HG03571 (cell line): ENCODE results near the gene USP48.
"Not testable (repeated sequence)": the region's sequence is repeated elsewhere in the genome, so short reads cannot be mapped to it uniquely, and the experiment has no call there.

ENCODE experiments used
- ATAC-seq: cut with Tn5 transposase; IDR thresholded peaks from one replicate; pipeline ENCODE4 v1.9.1; 2021; ENCODE audit not compliant: unreplicated experiment

The USP48 gene

DNA sequence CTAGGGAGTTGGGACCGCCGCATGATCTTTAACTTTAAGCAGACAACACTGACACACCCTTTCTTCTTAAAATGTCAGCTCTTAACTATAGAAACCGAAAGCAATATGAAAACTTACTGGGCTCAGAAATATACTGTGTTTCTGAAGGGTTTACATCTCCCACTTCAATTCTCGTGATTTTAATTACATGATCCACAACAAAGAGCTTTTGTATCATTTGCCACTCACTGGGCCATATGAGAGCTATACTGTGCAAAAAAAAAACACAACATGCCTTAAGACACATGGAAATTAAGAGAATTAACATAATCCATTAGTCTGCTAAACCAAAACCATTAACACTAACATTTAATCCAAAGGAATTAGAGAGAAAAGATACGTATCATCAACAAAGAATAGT lies 78.8 kb downstream of the USP48 start:
- no peak for ATAC-seq

DNA sequence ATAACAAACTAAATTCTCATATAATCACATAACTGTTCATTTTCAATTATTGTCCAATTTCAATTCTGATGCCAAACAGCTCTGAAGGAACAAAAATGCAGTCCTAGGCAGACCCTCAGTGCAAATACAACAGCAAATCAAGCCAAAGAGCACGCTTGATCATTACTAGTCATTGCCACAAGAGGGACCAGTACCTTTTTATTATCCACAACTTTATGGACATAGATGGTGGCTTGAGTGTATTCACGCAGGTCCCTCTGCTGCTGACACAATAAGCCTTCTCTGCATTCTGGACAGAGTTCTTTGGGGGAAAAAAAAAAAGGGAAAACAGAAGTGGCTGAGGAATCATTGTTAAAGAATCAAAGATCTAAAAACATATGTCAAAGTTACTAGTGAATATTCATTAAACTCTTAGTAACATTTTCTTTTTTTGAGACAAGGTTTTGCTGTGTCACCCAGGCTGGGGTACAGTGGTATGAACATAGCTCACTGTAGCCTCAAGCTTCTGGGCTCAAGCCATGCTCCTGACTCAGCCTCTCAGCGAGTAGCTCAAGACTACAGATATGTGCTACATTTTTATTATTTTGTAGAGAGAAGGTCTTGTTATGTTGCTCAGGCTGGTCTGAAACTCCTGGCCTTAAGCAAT lies 79.5 kb downstream of the USP48 start:
- ATAC-seq, result no peak

DNA sequence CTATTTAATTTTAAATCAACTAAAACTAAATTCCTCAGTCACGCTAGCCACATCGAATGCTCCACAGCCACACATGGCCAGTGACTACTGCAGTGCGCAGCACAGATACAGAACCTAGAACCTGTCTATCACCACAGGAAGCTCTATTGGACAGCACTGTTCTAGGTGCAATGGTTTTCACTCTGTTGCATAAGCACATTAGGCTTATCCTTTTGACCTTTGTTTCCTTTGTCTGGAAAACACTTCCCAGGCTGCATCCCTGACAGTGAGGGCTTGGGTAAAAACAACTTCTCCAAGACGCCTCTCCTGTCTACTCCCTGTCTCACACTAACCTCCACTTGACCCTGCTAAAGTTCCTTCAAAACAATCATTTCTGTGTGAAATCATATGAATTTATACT lies 80.2 kb downstream of the USP48 start:
- ATAC-seq, result no peak

DNA sequence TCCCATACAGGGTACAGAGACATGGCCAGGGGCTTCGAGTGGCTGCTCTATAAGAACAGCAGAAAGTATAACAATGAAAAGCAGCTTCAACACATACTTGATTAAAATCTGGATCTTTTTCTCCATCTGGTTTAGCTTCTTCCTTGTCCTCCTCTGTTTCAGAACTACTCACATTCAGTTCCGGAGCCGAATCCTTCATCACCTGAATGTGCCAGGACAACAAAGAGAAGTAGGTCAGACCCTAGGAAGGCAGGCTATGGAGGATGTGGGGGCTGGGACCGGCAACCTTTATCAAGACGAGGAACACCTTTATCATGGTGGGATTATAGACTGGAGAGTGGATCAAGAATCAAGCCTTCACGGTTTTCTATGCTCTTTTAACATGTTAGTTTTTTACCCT lies 81.5 kb downstream of the USP48 start:
- ATAC-seq, result no peak

DNA sequence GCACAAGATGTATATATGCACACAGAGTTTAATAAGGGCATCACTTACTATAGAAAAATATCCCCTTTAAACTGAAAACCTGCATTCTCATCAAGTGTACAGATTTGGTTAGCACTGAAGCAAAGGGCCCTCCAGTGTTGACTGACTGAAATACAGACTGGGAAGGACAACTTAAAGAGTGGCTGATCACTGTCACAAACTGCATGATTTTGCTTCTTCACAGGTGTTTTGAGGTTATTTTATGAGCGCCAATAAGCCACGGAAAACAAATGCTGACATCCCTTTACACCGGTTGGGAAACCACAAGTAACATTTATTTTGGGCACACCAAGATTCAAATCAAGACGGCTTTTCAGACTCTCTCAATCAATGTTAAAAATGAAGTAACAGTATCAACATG lies 82.9 kb downstream of the USP48 start:
- no peak for ATAC-seq

DNA sequence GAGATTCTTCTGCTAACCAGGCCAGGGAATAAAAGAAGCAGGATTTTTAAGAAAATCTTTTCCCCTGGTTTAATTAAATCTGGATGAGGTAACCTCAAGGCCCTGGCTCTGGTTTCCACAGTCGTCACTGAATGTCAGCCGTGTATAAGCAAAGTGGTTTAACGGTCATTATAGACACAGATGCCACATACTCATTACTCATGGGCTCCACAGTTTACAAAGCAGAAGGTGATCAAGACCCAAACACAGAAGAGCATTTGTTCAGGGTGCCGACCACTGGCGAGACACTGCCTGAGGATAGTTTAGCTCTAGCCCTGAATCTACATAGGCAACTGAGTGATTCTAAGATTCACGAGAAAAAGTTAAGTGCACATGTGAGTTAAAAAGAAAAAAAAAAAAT lies 86.0 kb downstream of the USP48 start:
- ATAC-seq, result no peak

DNA sequence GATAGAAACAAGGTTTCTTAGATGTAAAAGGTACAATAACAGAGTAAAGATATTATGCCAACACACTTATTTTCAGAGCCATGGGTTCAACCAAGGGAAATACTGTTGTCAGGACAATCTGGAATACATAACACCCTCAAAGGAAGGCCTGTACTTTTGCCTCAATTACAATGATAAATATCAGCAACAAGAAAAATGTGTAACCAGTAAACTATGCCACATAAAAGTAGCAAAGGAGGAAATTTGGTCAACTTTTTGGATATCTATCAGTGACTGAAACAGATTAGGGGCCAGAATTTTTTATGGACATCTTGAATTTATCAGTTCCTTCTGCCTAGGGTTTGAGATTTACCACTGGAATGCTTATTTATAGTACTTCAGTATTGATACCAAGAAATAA lies 89.2 kb downstream of the USP48 start:
- ATAC-seq, result no peak

DNA sequence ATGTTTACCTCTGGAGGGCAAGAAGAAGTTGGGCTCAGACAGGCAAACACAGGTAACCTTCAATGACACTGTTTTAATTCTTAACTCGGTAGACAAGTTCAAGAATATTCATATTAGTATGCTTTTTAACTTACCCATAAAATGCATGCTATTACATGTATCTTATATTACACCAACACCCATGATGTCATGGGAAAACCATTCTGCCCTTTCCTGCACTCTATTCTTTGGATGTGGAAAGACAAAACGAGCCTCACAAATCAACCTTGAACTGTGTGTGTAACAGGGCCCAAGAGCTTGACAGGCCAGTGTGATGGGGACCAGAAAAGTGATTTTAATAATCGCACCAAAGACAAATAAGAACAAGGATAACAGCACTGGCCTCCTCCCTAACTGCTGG lies 91.2 kb downstream of the USP48 start:
- ATAC-seq, result no peak

DNA sequence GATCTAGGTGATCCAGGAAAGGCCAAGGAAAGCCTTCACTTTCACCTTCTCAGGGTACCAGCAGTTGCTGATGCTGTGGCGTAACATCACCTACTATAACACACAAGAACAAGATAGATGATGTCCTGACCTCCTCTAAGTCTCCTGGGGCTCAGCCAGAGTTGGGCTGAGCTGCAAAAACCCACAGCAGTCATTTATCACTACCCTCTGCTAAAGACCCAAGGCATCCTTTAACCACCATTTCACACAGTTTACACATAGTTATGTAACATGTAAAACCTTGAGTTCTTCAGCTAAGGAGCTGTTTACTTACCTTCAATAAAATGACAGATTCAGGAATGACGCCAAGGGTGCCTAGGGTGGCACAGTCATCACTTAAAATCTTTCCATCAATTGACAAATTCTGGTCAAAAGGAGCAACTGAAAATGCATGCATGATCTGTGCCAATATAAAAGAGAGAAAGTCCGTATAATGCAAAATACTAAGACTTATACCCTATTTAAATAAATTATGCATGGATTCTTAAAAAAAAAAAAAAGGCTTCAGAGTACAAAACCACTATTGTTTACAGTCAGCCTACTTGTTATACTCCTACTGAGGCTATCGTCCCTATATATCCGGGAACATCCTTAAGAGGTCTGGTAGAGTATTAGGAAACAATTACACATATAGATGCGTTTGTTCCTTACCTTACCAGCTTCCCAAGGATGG lies 93.1 kb downstream of the USP48 start:
- ATAC-seq, result no peak

DNA sequence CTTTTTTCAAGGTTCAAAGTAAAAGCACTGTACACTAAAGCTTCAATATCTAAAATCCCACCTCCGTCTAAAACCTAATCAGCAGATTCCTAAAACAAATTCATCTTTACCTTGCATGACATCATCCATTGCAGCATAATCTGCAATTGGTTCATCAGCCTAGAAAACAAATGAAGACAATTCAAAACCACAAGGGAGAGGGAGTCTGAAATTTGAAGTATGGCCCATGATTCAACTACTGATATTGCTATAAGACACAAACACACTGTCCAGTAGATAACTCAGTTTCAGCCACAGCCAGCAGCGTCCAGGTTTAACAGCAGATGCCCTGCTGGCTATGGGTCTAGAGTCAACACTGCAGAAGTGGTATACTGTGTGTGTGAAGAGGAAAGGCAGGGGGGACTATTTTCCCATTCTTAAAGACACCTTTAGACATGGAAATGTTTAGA lies 95.8 kb downstream of the USP48 start:
- ATAC-seq, result no peak

DNA sequence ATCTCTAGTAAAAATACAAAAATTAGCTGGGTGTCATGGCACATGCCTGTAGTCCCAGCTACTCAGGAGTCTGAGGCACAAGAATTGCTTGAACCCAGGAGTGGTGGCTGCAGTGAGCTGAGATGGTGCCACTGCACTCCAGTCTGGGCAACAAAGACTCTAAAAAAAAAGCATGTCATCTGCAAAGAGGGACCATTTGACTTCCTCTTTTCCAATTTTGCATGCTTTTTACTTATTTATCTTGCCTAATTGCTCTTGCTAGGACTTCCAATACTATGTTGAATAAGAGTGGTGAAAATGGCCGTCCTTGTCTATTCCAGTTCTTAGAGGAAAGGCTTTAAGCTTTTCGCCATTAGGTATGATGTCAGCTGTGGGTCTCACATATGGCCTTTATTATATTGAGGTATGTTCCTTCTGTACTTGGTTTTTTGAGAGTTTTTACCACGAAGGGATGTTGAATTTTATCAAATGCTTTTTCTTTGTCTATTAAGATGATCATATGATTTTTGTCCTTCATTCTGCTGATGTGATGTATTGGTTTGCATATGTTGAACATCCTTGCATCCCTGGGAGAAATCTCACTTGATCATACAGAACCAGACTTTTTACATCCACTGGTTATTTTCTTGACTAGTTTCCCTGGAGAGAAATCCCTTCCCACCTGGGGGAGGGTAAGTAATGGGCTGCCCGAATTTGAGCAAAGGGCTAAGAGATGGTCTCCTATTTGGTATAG lies 96.8 kb downstream of the USP48 start:
- ATAC-seq, result no peak

DNA sequence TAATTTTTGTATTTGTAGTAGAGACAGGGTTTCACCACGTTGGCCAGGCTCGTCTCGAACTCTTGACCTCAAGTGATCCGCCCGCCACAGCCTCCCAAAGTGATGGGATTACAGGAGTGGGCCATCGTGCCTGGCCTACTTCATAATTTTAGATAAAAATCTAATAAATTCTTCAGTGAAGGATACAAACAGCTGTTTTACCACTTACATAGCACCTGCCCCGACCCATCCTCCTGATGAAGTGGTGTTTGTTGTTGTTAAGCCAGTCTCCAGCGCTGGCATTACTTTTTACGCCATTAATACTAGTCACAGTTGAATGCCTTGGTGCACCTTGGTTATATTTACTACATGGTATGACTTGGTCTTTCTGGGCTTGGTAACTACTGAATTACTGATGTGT lies 101.5 kb downstream of the USP48 start:
- no peak for ATAC-seq

DNA sequence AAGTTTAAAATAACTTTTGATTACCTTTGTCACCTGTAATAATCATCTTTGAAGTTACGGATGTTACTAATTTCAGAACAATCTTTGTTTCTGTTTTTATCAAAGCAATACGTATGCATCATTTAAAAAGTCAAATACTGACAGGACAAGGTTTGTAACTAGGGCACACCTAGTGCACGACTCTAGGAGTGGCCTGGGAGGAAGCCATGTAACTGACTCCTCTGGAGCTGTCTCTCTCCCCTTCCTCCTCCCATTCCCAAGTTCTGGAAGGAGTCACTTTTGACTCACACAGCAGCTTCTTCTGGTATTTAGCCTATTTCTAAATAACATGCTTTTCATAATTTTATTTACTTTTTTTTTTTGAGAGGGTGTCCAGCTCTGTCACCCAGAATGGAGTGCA lies 102.0 kb downstream of the USP48 start:
- ATAC-seq, result no peak

DNA sequence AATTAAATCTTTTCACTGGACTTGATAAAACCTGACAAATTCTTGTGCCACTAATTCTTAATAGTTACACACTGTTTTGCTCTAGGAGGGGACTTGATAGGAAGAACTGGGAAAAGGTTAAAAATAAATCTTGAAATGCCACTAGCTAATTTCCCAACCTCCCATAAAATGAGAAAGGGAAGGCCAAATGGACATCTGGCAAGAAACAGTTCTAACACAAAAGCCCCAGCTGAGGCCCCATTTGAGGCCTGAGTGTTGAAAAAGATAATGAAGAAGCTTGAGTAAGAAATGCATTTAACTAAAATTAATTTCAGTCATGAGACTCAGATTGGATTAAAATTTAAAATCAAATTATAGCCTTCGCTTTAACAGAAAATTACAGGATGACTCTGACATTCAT lies 102.6 kb downstream of the USP48 start:
- ATAC-seq, result no peak

DNA sequence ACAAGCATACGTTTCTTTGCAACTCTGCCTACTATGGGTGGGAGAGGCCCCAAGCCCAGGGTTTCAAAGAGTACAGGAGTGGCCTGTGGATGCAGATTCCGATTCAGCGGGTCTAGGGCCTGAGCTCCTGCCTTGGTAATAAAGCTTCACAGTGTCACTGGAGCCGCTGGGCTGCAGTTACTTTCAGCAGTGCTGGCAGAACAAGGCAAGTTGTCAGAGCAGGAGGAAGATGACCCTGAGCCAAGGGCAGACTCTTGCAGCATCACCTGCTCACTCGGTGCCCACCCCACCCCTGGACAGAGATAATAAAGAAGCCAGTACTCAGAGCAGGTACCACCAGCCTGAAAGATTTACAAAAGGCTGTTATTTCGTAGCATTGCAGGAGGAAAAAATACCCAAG lies 105.8 kb downstream of the USP48 start:
- ATAC-seq, result no peak

DNA sequence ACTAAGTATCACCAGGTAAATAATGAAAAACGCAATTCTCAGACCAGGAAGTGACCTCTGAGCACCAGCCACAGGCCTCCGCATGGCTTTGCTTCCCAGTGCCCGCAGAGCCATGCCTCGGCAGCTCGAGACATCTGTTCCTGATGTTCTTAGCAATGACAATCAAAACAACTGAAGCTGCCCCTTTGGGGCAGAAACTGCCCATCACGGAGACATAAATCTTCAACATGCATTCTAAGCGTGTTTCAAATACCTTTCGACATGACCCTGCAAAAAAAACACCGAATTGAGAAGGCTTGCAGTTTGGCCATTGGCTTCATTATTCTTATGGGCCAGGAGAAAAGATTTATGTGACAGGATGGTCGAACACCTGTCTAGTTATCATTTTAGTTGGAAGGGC lies 108.0 kb downstream of the USP48 start:
- ATAC-seq, result no peak

DNA sequence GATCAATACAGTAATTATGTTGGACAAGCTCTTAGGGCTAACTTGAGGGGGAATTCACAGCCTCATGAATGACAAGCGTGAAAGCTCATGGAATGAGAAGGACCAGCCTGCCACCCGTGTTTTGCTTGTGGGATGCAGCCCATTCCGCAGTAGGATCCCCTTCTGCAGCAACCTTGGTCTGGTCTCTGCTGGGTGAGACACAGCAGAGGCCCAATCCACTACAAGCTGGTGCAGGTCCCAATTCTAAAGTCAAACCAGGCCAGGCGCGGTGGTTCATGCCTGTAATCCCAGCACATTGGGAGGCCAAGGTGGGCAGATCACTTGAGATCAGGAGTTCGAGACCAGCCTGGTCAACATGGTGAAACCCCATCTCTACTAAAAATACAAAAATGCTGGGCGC lies 109.1 kb downstream of the USP48 start:
- ATAC-seq, result not testable (repeated sequence)

DNA sequence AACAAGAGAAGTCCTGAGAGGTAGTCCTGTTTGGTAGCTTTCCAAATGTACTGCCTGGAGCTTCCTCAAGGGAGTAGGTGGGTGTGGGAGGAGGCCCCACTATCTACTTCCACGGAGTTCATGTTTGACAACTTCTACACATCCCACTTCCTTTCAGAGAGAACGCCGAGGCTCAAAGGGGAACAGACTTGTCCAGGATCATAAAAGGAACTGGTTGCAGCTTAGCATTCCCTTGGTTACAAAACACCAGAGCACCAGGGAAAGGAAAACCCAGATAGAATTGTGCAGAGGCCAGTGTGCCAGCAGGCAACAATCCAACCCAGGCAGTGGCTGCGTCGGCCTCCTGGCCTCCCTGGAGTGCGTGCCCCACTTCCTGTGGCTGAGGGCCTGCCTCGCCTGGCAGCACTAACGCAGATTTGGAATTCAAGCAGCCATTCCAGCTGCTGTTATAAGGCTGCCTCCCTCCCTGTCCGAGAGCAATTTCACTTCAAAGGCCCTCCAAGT lies 109.6 kb downstream of the USP48 start:
- no peak for ATAC-seq

DNA sequence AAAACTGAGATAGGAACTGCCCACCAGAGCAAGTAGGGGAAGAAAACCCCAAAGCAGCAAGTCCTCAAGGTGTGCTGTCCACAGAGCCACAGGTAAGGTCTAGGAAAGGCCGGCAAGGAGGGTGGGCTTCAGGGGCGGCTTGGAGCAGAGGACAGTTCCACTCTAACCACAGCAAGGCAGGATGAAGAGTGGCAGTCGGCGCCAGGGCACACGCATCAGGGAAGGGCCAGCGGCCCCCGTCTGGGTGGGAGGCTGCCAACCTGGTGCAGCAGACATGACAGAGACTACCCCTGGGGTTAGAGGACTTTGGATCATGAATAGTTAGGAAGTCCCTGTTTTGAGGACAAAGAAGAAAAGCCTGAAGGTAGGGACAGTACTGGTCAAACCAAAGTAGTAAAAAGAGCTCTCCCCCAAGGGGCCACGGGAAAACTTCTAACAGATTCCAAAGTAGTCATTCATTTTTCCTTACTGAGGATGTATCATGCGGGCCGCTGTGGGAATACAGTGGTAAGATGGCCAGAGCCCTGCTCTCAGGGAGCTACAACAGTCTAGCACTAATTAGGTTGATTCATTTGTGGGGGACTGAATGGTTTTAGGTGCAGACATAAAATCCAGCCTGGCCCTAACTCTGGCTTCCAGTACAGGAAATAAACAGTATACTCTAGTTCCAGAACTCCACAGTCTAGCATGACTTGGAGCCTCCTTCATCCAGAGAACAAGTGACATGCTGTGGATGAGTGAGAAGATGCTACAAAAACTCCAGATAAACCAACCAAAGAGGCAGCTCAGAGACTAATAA lies 110.3 kb downstream of the USP48 start:
- ATAC-seq, result no peak

DNA sequence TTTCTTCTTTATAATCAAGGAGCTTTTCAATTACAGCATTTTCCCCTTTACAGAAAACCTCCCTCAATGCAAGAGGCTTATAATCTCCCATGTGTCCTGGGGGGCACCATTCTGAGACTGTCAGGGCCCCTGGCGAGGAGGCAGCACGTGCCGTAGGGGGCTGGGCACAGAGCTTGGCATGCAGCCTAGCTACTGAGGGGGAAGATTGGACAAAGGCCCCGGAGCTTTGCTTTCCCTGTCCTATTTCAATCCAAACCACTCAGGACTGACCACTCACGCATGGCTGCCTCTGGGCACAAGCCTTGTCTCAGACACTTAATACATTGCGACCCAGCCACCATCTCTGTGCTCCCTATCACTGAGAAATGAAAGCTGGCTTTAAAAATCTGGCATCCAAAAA lies 111.0 kb downstream of the USP48 start:
- no peak for ATAC-seq
